IPS DF 6.9 (cell line): Measurements from ENCODE around the gene ANKS3.

ENCODE experiments used
- DNase-seq: peaks from one replicate; pipeline ENCODE4 v3.0.0-alpha.2; 2013; ENCODE audit warnings: low read depth, low spot score
- H3K27ac ChIP-seq: one replicate; pipeline ENCODE4 v1.5.1; 2013; ENCODE audit warnings: low read length, control low read depth
- H3K27me3 ChIP-seq: 2 replicates; pipeline ENCODE4 v1.6.1; 2013; ENCODE audit warnings: mild to moderate bottlenecking, low read length; ENCODE audit not compliant: control insufficient read depth, insufficient read depth
- H3K36me3 ChIP-seq: 2 replicates; pipeline ENCODE4 v1.6.1; 2013; ENCODE audit warnings: low read length; ENCODE audit not compliant: control insufficient read depth, insufficient read depth
- H3K4me1 ChIP-seq: 2 replicates; pipeline ENCODE4 v1.6.1; 2013; ENCODE audit warnings: low read length; ENCODE audit not compliant: control insufficient read depth, insufficient read depth
- H3K4me3 ChIP-seq: 2 replicates; pipeline ENCODE4 v1.5.1; 2013; ENCODE audit warnings: mild to moderate bottlenecking, low read length
- H3K9me3 ChIP-seq: 2 replicates; pipeline ENCODE4 v1.6.1; 2013; ENCODE audit warnings: low read length, inconsistent platforms; ENCODE audit not compliant: control insufficient read depth, insufficient read depth
- WGBS: extraction: QIAGEN DNeasy Blood & Tissue Kit; methylation state at CpG from one replicate; pipeline ENCODE4 v1.1.7; 2013; ENCODE audit warnings: mixed read lengths, missing lambda C conversion rate; ENCODE audit not compliant: insufficient read length, insufficient coverage; 5-methylcytosine and 5-hydroxymethylcytosine counted together

Gene ANKS3

DNA sequence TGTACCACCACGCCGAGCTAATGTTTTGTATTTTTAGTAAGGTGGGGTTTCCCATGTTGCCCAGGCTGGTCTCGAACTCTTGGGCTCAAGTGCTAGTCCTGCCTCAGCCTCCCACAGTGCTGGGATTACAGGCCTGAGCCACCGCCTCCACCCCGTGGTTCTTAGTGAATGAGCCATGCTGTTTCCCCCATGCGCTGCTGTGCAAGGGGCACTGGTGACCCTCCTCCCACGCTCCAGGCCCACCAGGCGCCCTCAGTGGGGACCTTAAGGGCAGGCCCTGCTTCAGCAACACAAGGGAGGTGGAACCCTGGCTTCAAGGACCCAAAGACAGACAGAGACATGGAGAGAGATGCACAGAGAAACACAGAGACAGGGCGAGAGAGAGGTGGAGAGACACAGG, 56.1 kb downstream of the ANKS3 start:
- no peak for DNase-seq
- H3K4me3 ChIP-seq = no peak overlapping the region
- no CpG with 5 or more reads among the region's 9 CpGs for WGBS
- no peak overlapping the region for H3K27ac ChIP-seq
- peaks cover 11% of the 10 kb centered on the region; the same call in 1 of the 2 replicates for H3K36me3 ChIP-seq
- no peaks in the 10 kb centered on the region for H3K9me3 ChIP-seq
- no peaks in the 10 kb centered on the region; the same call in 1 of the 2 replicates for H3K4me1 ChIP-seq
- H3K27me3 ChIP-seq = no peaks in the 10 kb centered on the region

- peaks cover 11% of the 10 kb centered on the region; the same call in 1 of the 2 replicates for H3K36me3 ChIP-seq
- H3K27ac ChIP-seq = no peak overlapping the region
- no peaks in the 10 kb centered on the region for H3K27me3 ChIP-seq
- no peak for DNase-seq
- H3K9me3 ChIP-seq = no peaks in the 10 kb centered on the region
- WGBS = no CpG with 5 or more reads among the region's 17 CpGs
- no peak overlapping the region for H3K4me3 ChIP-seq
- no peaks in the 10 kb centered on the region; the same call in 1 of the 2 replicates for H3K4me1 ChIP-seq
Measured at GRCh38 chr16:4677390-4677789, 56.7 kb downstream of the ANKS3 start.

DNA sequence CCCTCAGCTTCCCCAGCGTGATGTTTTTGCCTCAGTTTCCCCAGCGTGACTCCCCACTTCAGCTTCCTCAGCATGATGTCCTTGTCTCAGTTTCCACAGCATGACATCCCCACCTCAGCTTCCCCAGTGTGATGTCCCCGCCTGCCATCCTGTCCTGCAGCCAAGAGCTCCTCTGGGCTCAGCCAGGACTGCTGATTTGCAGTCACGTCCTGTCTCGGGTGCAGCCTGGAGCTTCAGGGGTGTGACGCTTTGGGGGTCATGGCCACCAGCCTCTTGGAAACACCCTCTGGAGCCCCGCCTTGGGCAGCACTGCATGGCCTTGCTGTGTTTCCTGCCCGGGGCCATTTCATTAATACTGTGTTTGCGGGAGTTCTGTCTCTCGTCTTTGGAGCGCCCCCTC, 57.2 kb downstream of the ANKS3 start:
- Histone ChIP-seq H3K4me1 (no peaks in the 10 kb centered on the region; the same call in 1 of the 2 replicates), H3K9me3 (no peaks in the 10 kb centered on the region), H3K27me3 (no peaks in the 10 kb centered on the region), H3K27ac (no peak overlapping the region), H3K4me3 (no peak overlapping the region), H3K36me3 (peaks cover 11% of the 10 kb centered on the region; the same call in 1 of the 2 replicates)
- no peak for DNase-seq
- no CpG with 5 or more reads among the region's 11 CpGs for WGBS

DNA sequence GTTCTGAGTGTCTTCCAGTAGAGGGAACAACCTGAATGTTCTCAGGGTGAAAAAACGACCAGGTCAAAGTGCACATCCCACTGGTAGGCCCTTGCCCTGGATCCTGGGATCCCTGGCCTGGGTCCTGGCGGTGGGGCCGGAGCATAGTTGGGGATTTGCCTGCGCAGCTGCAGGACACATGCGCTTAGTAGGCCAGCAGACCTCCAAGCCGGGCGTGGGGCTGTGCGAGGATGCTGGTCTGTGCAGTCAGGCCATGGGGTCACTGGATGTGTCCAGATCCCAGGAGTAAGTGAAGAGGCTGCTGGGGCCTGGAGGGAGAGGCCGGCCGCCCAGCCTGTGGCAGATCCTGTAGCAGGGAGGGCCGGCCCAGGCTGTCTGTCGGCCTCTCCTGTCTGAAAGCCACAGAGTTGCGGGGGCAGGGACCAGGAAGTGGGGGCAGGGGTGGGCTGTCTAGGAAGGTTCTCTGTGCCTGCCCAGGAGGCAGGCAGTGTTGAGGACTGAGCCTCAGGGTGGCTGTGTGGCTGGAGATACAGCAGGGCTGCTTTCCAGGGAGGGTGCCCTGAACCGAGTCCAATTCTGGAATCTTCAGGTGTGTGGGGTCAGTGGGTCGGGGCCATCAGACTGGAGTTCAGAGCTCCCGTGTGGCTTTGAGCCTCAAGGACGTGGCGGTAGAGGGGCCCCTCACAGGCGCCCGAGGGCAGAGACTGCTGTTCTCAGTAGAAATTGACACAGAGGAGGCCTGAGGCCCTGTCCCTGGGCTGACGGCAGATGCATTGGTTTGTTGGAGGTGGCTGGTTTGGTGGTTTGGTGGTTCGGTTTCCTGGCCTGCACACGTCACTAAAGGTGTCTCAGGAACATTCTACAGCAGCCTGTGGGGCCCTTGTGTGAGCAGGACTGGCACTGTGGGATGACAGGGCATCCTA, 57.9 kb downstream of the ANKS3 start:
- WGBS = no CpG with 5 or more reads among the region's 23 CpGs
- no peaks in the 10 kb centered on the region for H3K9me3 ChIP-seq
- no peaks in the 10 kb centered on the region; the same call in 1 of the 2 replicates for H3K4me1 ChIP-seq
- peaks cover 11% of the 10 kb centered on the region; the same call in 1 of the 2 replicates for H3K36me3 ChIP-seq
- no peaks in the 10 kb centered on the region for H3K27me3 ChIP-seq
- no peak overlapping the region for H3K4me3 ChIP-seq
- no peak for DNase-seq
- no peak overlapping the region for H3K27ac ChIP-seq

- no peaks in the 10 kb centered on the region for H3K9me3 ChIP-seq
- DNase-seq = no peak
- no peak overlapping the region for H3K27ac ChIP-seq
- no peak overlapping the region for H3K4me3 ChIP-seq
- no peaks in the 10 kb centered on the region; the same call in 1 of the 2 replicates for H3K4me1 ChIP-seq
- no peaks in the 10 kb centered on the region for H3K27me3 ChIP-seq
- peaks cover 8% of the 10 kb centered on the region; the same call in 1 of the 2 replicates for H3K36me3 ChIP-seq
- WGBS = no CpG with 5 or more reads among the region's 9 CpGs
Measured at GRCh38 chr16:4674926-4675530, 59.0 kb downstream of the ANKS3 start.

DNA sequence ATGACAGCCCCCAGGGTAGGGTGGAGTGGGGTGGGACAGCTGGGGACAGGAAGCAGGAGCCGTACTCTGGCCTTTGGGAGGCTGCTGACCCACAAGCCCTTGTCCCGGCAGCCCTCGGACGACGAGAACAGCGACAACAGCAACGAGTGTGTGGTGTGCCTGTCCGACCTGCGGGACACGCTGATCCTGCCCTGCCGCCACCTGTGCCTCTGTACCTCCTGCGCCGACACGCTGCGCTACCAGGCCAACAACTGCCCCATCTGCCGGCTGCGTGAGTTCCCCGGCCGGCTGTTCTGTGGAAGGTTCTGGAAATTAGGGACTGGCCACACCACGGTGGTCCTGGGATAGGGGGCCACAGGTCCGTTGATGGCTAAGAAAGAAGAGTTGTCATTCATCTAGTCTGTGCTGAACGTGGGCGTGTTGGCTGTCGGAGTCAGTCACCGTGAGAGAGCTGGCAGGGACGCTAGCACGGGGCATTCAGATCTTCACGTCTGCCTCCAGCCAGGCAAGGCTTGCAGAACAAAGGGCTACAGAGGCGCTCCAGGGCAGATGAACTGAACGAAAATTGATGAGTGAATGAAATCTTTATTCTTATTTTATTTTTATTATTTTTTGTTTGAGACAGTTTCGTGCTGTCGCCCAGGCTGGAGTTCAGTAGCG, 60.6 kb downstream of the ANKS3 start:
- H3K9me3 ChIP-seq = no peaks in the 10 kb centered on the region
- H3K4me3 ChIP-seq = no peak overlapping the region
- no peaks in the 10 kb centered on the region; the same call in 1 of the 2 replicates for H3K4me1 ChIP-seq
- peaks cover 15% of the 10 kb centered on the region for H3K36me3 ChIP-seq
- no peaks in the 10 kb centered on the region for H3K27me3 ChIP-seq
- no peak for DNase-seq
- H3K27ac ChIP-seq = no peak overlapping the region
- WGBS = no CpG with 5 or more reads among the region's 33 CpGs

DNA sequence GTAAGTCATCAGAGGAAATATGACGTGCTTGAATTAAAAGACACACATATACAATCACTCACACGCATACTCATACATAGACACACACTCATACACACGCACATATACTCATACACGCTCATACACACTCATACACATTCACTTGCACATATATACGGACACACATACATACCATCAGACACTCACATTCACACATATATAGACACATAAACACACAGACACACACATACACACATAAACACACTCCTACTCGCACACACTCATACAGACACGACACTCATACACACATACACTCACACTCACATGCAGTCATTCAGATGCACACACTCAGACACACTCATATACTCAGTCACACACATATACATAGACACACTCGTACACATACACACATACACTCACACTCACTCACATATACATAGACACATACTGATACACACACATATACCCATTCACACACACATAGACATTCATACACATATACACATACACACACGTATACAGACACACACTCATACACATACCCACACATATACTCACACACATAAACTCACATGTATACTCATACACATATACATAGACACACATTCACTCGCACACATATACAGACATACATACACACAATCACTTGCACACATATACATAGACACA, 65.6 kb downstream of the ANKS3 start:
- Histone ChIP-seq H3K27ac (no peak overlapping the region), H3K27me3 (no peaks in the 10 kb centered on the region), H3K4me1 (no peaks in the 10 kb centered on the region), H3K36me3 (peaks cover 25% of the 10 kb centered on the region), H3K9me3 (no peaks in the 10 kb centered on the region), H3K4me3 (no peak overlapping the region)
- 100% methylated on average over 9 of the region's 10 CpGs for WGBS
- no peak for DNase-seq

DNA sequence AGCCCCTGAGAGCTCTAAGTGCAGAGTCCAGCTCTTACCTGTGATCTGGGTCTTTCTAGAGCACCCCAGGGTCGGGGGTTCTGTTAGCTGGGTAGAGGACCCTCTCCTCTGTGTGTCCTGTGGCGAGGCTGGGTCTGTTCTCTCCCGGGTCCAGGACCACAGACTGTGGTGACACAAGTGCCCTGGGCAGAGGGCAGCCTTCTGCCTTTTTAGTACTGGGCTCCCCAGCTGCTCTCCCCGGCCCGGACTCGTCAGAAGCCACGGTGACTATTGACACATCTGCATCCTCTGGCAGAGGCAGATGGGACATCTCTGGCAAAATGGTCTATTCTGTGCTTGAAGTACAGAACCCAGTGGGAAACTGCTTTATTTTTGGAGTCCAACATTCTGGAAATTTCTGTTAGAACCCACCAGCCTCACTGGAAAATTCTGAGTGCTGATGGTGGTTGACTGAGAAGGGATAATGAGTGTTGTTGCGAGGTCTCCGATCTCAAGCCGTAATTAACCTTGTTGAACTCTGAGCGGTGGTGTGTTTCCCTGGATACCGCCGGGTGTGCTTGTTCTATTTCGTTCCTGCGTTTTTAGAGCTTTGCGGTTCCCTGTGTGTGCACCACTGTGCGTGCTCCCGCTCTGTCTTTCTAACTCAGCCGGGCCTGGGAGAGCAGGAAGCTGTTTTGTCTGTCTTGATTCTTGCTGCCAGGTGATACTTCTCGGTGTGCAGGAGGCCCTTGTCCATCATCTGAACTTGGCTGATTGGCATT, 66.7 kb downstream of the ANKS3 start:
- no CpG with 5 or more reads among the region's 20 CpGs for WGBS
- H3K36me3 ChIP-seq = peaks cover 24% of the 10 kb centered on the region

GRCh38 chr16:4666537-4667202, 67.4 kb downstream of the ANKS3 start:
- no peak overlapping the region for H3K4me3 ChIP-seq
- H3K9me3 ChIP-seq = no peaks in the 10 kb centered on the region
- DNase-seq = no peak
- no CpG with 5 or more reads among the region's 20 CpGs for WGBS
- H3K27me3 ChIP-seq = no peaks in the 10 kb centered on the region
- no peaks in the 10 kb centered on the region for H3K4me1 ChIP-seq
- H3K36me3 ChIP-seq = peaks cover 24% of the 10 kb centered on the region
- H3K27ac ChIP-seq = no peak overlapping the region

More for the DNA sequence above, 66.7 kb downstream of the ANKS3 start:
- H3K27me3 ChIP-seq = no peaks in the 10 kb centered on the region
- H3K4me1 ChIP-seq = no peaks in the 10 kb centered on the region
- no peak overlapping the region for H3K27ac ChIP-seq
- no peak overlapping the region for H3K4me3 ChIP-seq
- H3K9me3 ChIP-seq = no peaks in the 10 kb centered on the region
- DNase-seq = no peak
